Stimulated activated CD8-positive, alpha-beta memory T cell treated with anti-CD3 and anti-CD28 coated beads, Interleukin-12 subunit alpha, Interleukin-12 subunit beta, amount 100 ng/mL, for 24 hours (primary cell): Measurements from ENCODE around the gene LCE5A.
"Not testable (repeated sequence)": the region's sequence is repeated elsewhere in the genome, so short reads cannot be mapped to it uniquely, and the experiment has no call there.

Source experiments
- DNase-seq: peaks from one replicate; pipeline ENCODE4 v3.0.0-alpha.2; 2020; ENCODE audit errors: extremely low read depth

Gene LCE5A

DNA sequence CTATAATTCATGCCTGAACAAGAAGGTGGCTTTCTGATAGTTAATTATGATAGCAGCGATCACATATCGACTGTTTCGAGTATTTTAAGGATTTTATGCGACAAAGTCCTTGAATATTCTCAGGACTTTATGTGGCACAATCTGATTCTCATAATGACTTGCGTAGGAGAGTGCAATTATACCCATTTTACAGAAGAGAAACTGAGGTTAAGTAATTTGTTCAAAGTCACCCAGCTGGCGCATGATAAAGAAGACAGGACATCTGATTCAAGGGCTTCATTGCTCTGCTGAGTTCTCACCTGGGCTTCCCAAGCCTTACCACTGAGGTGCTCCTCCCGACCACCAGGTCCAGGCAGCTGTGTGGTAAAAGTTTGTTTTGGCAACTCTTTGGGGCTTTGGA is 5.5 kb downstream of the LCE5A start:
- no peak for DNase-seq

DNA sequence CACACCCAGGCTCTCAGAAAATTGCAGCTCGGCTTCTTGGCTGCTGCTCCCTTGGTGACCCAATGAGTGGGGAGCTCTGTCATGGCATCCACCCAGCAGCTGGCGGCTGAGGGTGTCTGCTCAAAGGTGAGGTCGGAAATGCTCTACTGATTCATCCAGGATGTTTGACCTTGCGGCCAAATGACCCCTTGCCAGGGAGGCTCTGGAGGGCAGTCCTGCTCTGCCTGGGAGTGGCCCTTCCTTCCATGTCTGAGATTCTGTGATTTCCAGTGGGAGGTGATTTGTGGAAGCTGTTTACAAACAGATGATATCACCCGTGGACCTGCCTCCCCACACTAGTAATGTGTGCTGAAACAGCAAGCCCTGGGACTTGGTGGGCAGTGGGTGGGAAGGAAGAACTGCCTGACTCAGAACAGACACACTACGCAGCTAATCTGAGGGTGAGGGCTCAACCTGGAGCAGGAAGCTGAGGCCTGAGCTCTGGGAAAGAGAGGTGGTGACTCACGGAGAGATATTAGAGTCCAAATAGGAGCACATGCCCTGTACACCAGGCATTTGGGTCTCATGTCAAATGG is 6.7 kb downstream of the LCE5A start:
- DNase-seq = no peak

DNA sequence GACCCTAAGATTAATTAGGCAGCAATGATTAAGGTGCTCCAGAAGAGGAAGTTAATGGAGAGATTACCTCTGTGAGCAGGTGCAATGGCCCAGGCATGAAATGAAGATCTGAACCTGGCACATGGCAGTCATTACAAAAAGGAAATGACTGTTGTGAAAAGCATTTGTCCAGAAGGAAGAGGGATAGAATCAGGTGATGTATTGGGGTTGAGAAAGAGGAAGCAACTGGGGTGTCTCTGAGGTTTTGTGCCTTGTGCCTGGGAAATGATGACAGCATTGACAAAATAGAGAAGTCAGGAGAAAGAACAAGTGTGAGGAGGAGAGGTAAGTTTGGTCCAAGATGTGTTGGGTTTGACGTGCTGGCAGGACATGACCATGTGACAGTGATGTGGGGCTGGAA is 9.2 kb downstream of the LCE5A start:
- no peak for DNase-seq

GRCh38 chr1:152520561-152521090 is 10.0 kb downstream of the LCE5A start:
- DNase-seq = no peak

DNA sequence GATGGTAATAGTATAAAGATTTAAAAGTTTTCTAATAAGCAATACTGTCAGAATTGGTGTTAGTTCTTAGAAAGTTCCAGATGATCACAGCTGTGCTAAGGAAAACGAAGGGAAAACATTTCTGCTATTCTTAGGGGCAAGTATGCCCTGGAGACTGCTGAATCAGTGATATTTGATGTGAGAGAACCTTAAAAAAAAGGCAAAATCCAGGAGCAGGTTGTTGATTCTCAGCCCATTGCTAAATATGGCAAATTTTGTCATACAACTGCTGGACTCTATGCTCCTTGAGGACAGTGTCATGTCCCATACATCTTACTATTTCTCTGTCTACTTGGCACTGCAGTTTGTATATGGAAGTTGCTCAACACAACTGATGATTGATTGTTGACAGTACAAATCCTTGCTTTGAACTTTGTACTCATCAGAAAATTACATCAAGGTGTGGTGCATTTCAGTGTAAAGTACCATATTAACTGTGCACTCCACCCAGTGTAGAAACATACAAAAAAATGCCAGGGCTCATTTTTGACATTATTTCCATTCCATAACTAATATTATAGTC is 14.6 kb downstream of the LCE5A start:
- DNase-seq = no peak

GRCh38 chr1:152533327-152533938 is 22.8 kb downstream of the LCE5A start:
- DNase-seq = no peak

- no peak for DNase-seq
Measured at GRCh38 chr1:152535774-152536173, 25.2 kb downstream of the LCE5A start.

DNA sequence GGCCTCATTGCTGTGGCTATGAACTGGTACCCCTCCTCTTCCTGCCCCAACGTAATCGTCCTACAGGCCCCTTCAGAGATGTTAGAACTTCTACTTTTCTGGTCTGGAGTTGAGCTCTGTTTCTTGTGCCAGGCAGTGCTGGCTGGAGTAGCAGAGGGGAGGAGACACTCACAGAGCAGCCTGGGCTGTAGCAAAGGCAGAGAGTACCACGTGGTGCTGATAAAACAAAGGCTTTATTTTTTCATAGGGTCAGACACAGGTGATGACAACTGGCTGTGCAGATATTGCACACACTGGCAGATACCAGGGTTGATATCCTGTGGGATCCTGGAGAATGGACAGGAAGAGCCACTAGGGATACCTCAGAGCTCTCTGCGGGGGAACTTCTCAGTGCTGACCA is 26.9 kb downstream of the LCE5A start:
- no peak for DNase-seq

DNA sequence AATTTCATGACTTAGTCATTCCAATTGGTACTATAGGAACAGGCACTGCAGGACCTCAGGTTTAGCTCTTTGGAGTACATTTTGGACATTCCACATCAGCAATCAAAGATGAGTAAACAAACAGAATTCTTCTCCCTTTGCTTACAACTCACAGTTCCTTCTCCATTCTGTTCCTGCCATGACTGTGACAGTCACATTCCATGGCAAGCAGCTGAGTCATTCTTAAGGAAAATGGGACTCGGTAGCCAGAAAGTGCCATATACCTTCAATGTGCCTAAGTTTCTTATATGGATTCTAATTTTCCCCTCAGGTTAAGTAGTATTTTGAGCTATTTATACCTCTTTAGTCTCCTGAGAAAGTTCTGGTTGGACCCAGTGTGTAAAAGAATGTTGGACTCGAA is 29.3 kb downstream of the LCE5A start:
- no peak for DNase-seq

DNA sequence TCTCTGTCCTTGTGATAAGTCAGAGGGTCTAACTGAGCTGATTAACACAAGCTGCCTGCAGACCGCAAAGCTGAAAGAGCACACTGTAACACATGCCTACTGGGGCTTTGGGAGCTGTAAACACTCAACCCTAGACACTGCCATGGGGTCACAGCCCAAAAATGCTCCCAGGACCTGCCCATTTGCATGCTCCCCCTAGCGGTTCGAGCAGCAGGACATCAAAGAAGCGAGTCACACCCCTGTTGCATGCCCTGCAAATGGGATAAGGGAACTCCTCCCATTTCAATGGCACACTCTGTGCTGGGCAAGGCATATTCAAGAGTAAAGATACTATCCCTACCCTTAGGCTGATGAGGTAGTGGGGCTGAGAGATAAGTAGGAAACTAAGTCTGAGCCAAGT is 33.2 kb downstream of the LCE5A start:
- no peak for DNase-seq

DNA sequence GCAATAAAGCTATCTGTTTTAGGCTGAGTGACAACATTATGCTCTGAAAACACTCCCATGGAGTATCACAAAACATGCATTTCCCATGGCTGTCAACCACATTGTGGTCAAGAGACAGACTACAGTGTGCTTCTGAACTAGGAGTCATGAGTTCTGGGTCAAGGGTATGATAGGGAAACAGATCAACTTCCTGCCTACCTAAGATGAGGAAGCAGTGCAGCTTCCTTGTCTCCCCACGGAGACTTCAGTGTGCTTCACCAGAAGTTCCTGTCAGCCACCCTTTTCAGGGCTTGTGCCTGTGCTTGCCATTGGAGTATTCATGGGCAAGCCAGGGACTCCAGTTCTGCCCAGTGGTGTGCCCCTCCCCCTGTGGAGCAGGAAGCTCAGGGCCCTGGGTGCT is 36.1 kb downstream of the LCE5A start:
- no peak for DNase-seq

DNA sequence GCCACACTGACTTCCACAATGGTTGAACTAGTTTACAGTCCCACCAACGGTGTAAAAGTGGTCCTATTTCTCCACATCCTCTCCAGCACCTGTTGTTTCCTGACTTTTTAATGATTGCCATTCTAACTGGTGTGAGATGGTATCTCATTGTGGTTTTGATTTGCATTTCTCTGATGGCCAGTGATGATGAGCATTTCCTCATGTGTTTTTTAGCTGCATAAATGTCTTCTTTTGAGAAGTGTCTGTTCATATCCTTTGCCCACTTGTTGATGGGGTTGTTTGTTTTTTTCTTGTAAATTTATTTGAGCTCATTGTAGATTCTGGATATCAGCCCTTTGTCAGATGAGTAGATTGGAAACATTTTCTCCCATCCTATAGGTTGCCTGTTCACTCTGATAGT is 37.8 kb downstream of the LCE5A start:
- DNase-seq = not testable (repeated sequence)
